Measurements from ENCODE around the gene CD247. TPM values are rescaled to one million over a fixed set of nuclear protein-coding genes. Genes with fewer than 3 reads are reported as not detected.

CD247 gene
- total and polyA plus RNA-seq, 2 experiments from 2014 or later = not detected

DNA sequence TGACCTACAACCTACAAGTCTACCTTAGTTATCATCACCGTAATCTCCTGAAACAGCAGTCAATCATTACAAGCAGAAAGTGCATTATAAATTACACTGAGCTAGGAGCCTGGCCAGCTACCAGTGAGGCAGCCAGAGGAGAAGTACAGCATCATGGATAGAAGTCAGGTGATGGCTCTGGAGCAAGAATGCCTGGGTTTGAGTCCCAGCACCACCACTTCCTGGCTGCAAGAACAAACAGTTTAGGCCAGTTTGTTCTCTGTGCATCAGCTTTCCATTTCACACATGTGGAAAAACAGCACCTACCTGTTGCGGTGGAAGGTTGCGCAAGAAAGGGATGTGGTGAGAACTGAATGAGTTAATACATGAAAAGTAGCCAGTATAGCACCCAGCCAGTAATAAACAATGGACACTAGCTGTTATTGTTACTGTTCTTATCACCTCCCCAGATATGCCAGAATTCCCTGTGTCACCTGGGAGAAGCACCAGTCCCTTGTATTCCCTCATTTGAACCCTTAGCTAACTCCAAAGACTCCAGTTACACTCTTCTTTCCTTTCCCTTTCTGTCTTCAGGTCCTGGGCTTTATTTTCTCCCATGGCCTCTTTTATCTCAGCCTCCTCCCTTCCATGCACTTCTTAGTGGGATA, 26.2 kb upstream of the CD247 start:
- Histone ChIP-seq H3K36me3 (ENCODE audit: low read depth) (no peaks in the 10 kb centered on the region), H3K9me3 (ENCODE audit: low read depth) (no peaks in the 10 kb centered on the region), H3K79me2 (ENCODE audit: insufficient read depth) (no peaks in the 10 kb centered on the region), H3K4me1 (ENCODE audit: insufficient read depth) (peaks cover 11% of the 10 kb centered on the region), H3F3A (ENCODE audit: insufficient read depth) (peaks cover 9% of the 10 kb centered on the region), H3K9me2 (ENCODE audit: insufficient read depth) (no peaks in the 10 kb centered on the region), H2AFZ (no peak overlapping the region), H3K4me3 (no peak overlapping the region), H3K27me3 (replicated peaks; ENCODE audit: insufficient read depth) (no peaks in the 10 kb centered on the region), H3K9ac (no peak overlapping the region), H3K4me2 (ENCODE audit: unreplicated experiment) (no peak overlapping the region), H4K20me1 (ENCODE audit: insufficient read depth) (no peaks in the 10 kb centered on the region), H3K27ac (no peak overlapping the region)
- in situ Hi-C loops (cut with MboI) = loop anchor here (25.0 kb wide), 1 partner anchor 282 kb away; no protein-coding TSS in a partner anchor
- TF ChIP-seq EZH2 (IDR thresholded peaks at IDR 0.05; ENCODE audit: insufficient read depth, poor library complexity, severe bottlenecking) (no peak), EZH2phosphoT487 (IDR thresholded peaks at IDR 0.05; ENCODE audit: insufficient read depth, low read depth) (no peak)
- no peak for DNase-seq
- whole genome bisulfite sequencing, 2 experiments (ENCODE audit: low coverage in 1 of 2, low lambda C conversion rate in 2 of 2, missing lambda C conversion rate in 2 of 2) = 77 to 81% methylated on average over 3 of the region's 3 CpGs

DNA sequence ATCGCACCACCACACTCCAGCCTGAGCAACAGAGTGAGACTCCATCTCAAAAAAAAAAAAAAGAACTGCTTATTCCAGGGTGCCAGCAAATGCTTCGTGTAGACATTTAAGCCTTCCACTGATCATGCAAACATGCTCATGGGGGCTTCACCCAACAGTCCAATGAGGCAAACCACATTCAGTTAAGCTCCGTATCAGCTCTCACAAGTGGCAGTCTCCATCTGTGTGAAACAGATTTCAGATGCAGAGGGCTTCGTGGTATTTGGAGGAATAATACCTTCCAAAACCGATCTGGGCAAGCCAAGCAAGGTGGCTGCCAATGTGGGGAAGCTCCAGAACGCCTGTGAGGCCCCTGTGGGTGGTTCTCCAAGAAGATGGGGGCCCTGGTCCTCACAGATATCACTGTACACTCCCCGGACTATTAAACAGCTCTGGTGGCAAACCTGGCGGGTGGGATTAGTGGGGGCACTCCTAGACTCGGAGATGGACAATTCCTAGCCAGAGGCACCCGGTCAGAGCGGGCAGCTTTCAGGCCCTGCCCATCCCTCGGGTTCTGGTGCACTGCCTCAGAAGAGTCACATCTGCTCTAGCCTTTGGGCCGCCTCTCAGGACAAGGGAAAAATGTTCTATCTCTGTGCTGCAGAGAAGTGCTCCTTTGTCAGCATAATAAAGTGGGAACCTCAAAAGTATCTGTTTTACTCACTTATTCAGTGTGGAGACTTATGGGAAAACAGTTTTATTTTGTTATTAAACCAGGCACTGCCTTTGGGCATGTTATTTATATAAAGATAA, 25.1 kb upstream of the CD247 start:
- TF ChIP-seq EZH2phosphoT487 (IDR thresholded peaks at IDR 0.05; ENCODE audit: insufficient read depth, low read depth) = no peak
- no peak for TF ChIP-seq EZH2 (IDR thresholded peaks at IDR 0.05; ENCODE audit: insufficient read depth, poor library complexity, severe bottlenecking)
- in situ Hi-C loops (cut with MboI) = loop anchor here (25.0 kb wide), 1 partner anchor 281 kb away; no protein-coding TSS in a partner anchor
- Histone ChIP-seq H3K27me3 (replicated peaks; ENCODE audit: insufficient read depth) (no peaks in the 10 kb centered on the region), H3K4me2 (ENCODE audit: unreplicated experiment) (no peak overlapping the region), H3K4me1 (ENCODE audit: insufficient read depth) (peaks cover 6% of the 10 kb centered on the region), H3K36me3 (ENCODE audit: low read depth) (no peaks in the 10 kb centered on the region), H3K9ac (no peak overlapping the region), H4K20me1 (ENCODE audit: insufficient read depth) (no peaks in the 10 kb centered on the region), H3K9me2 (ENCODE audit: insufficient read depth) (no peaks in the 10 kb centered on the region), H3K27ac (no peak overlapping the region), H3F3A (ENCODE audit: insufficient read depth) (no peaks in the 10 kb centered on the region; the same call in 1 of the 2 replicates), H3K9me3 (ENCODE audit: low read depth) (no peaks in the 10 kb centered on the region), H3K4me3 (no peak overlapping the region), H3K79me2 (ENCODE audit: insufficient read depth) (no peaks in the 10 kb centered on the region), H2AFZ (no peak overlapping the region)
- DNase-seq = no peak
- 80 to 88% methylated on average over 12 to 13 of the region's 13 CpGs for WGBS, 2 experiments (ENCODE audit: low coverage in 1 of 2, low lambda C conversion rate in 2 of 2, missing lambda C conversion rate in 2 of 2)

DNA sequence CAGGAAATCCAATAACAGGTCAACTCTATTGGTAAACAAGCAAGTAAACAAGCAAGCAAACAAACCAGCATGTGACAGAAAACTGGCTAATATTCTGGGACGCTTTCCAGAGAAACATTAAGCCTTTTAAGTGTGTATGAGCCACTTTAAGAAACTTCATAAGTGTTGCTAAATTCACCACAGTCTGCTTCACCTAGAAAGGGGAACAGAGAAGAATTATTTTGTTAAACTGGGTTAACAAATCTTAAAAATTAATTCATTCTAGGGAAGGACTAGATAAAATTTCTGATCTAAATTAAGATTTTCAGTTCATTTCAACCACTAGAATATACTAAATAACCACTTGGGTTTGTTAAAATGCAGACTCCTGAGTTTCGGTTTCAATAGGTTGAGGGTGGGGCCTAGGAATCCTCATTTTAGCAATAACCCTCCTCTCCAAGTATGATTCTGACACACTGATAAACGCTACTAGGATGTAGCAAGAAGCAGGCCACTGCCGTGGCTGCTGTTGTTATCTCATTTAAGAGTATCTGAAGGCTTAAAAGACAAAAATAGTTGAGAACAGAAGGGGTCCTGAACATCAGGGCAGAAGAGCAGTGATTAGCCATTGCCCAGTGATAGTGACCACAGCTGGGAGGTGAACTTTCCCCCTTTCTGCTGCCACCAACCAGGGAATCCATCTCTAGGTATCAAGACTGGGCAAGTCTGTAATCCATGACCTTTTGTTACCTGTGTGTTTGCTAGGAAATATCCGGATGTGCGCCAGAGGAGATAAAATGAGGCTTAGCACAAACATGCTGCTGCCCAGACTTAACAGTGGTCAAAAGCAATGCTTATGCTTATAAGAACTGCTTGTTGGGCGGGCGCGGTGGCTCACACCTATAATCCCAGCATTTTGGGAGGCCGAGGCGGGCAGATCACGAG, 24.0 kb upstream of the CD247 start:
- no peaks in the 10 kb centered on the region for H3K36me3 ChIP-seq (ENCODE audit: low read depth)
- in situ Hi-C loops (cut with MboI) = loop anchor here (25.0 kb wide), 1 partner anchor 280 kb away; no protein-coding TSS in a partner anchor

DNA sequence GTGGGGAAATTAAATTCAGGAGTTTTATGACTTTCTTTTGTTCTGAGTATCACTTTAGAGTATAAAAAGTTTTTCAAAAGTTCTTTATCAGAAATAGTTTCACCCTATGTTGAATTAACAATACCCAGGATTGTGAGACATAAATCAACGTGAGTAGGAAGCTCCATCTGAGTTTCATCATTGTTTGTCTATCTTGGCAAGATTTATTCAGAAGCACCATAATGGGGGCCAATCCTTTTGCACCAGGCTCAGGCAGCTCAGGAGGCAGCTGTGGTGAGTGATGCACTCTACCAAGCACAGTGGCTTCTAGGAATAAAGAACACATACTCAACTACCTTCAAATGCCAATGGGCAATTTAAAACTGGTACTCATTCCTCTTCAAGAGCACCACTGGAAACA, 23.3 kb upstream of the CD247 start:
- H2AFZ ChIP-seq = no peak overlapping the region
- no peak overlapping the region for H3K9ac ChIP-seq
- TF ChIP-seq EZH2 (IDR thresholded peaks at IDR 0.05; ENCODE audit: insufficient read depth, poor library complexity, severe bottlenecking) (no peak), EZH2phosphoT487 (IDR thresholded peaks at IDR 0.05; ENCODE audit: insufficient read depth, low read depth) (no peak)
- no peak overlapping the region for H3K27ac ChIP-seq
- no peaks in the 10 kb centered on the region for H3K9me2 ChIP-seq (ENCODE audit: insufficient read depth)
- no peak overlapping the region for H3K4me2 ChIP-seq (ENCODE audit: unreplicated experiment)
- no peak overlapping the region for H3K4me3 ChIP-seq
- no peaks in the 10 kb centered on the region for H3K79me2 ChIP-seq (ENCODE audit: insufficient read depth)
- H3K36me3 ChIP-seq (ENCODE audit: low read depth) = no peaks in the 10 kb centered on the region
- H3F3A ChIP-seq (ENCODE audit: insufficient read depth) = no peaks in the 10 kb centered on the region
- no peak for DNase-seq
- 42 to 54% methylated on average over 1 of the region's 1 CpG for WGBS, 2 experiments (ENCODE audit: low coverage in 1 of 2, low lambda C conversion rate in 2 of 2, missing lambda C conversion rate in 2 of 2)
- H3K9me3 ChIP-seq (ENCODE audit: low read depth) = no peaks in the 10 kb centered on the region
- H3K27me3 ChIP-seq (replicated peaks; ENCODE audit: insufficient read depth) = no peaks in the 10 kb centered on the region
- no peaks in the 10 kb centered on the region for H4K20me1 ChIP-seq (ENCODE audit: insufficient read depth)
- H3K4me1 ChIP-seq (ENCODE audit: insufficient read depth) = no peaks in the 10 kb centered on the region
- in situ Hi-C loops (cut with MboI) = loop anchor here (25.0 kb wide), 1 partner anchor 279 kb away; no protein-coding TSS in a partner anchor

More for the DNA sequence above, 24.0 kb upstream of the CD247 start:
- H3K9me3 ChIP-seq (ENCODE audit: low read depth) = no peaks in the 10 kb centered on the region
- H3K4me3 ChIP-seq = no peak overlapping the region
- WGBS, 2 experiments (ENCODE audit: low coverage in 1 of 2, low lambda C conversion rate in 2 of 2, missing lambda C conversion rate in 2 of 2) = 81 to 84% methylated on average over 12 of the region's 12 CpGs
- no peak overlapping the region for H3K27ac ChIP-seq
- no peak for DNase-seq
- H3K79me2 ChIP-seq (ENCODE audit: insufficient read depth) = no peaks in the 10 kb centered on the region
- H3K27me3 ChIP-seq (replicated peaks; ENCODE audit: insufficient read depth) = no peaks in the 10 kb centered on the region
- H2AFZ ChIP-seq = no peak overlapping the region
- TF ChIP-seq EZH2 (IDR thresholded peaks at IDR 0.05; ENCODE audit: insufficient read depth, poor library complexity, severe bottlenecking) (no peak), EZH2phosphoT487 (IDR thresholded peaks at IDR 0.05; ENCODE audit: insufficient read depth, low read depth) (no peak)
- no peak overlapping the region for H3K9ac ChIP-seq
- H3K4me1 ChIP-seq (ENCODE audit: insufficient read depth) = no peaks in the 10 kb centered on the region
- H3F3A ChIP-seq (ENCODE audit: insufficient read depth) = no peaks in the 10 kb centered on the region
- no peaks in the 10 kb centered on the region for H4K20me1 ChIP-seq (ENCODE audit: insufficient read depth)
- no peaks in the 10 kb centered on the region for H3K9me2 ChIP-seq (ENCODE audit: insufficient read depth)
- H3K4me2 ChIP-seq (ENCODE audit: unreplicated experiment) = no peak overlapping the region

Data from GM23248 (cell line).